ENCODE results near the gene ADCY4. TPM values are rescaled to one million over a fixed set of nuclear protein-coding genes. Genes with fewer than 3 reads are reported as not detected.
A peak's percentile ranks its signal among the peaks of the same experiment; 100 is the strongest.

Gene ADCY4
- total and polyA plus RNA-seq, 2 of the 13 experiments (the other 11 are each of a cell fraction or from before 2014, with no cell fraction given): 0.03 TPM; not detected in 1

DNA sequence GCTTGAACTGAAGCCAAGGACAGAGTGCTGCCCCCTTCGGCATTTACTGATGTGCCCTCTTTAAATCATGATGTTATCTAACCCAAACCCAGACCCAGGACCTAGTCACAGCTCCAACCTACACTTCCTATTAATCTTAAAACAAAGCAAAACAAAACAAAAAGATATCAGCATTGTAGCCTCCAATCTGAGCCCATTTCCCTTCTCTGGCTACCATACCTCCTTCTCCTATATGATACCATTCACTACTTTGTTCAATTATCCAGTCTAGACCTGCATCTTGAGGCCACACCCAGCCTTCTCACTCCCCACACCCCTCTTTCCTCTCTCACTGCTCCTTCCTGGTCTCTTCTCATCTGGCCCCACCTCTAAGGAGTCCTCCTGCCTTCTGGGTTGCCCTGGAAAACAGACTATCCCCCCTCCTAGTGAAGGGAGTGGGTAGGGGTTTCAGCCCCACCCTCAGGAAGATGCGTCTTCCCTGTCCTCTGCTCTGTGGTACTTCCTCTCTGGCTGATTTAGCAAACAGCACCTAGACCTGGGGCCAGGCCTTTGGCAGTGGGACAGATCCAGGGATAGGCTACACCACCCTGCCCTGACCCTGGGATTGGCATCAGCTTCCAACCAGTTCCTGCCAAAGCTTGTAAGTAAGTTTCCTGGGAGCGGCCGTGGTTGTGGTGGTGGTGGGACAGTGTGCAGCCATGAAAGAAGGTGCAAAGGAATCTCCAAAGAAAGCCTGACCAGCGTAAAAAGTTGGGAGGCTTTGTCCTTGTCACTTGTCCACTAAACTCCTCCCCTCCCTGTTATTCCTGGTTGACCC is 20.3 kb downstream of the ADCY4 start (continued):
- TF ChIP-seq, protein P1, sequence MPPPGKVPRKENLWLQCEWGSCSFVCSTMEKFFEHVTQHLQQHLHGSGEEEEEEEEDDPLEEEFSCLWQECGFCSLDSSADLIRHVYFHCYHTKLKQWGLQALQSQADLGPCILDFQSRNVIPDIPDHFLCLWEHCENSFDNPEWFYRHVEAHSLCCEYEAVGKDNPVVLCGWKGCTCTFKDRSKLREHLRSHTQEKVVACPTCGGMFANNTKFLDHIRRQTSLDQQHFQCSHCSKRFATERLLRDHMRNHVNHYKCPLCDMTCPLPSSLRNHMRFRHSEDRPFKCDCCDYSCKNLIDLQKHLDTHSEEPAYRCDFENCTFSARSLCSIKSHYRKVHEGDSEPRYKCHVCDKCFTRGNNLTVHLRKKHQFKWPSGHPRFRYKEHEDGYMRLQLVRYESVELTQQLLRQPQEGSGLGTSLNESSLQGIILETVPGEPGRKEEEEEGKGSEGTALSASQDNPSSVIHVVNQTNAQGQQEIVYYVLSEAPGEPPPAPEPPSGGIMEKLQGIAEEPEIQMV (CRISPR knock-in tag; IDR thresholded peaks at IDR 0.05; ENCODE audit: low read depth): no peak
- no peak for TF ChIP-seq ZNF557 (CRISPR knock-in tag; IDR thresholded peaks at IDR 0.05)
- TF ChIP-seq NFE2L2 (IDR thresholded peaks at IDR 0.05; ENCODE audit: low read length): no peak
- no peak for TF ChIP-seq SNRNP70 (IDR thresholded peaks at IDR 0.05; ENCODE audit: low read depth, low read length)
- no peak for TF ChIP-seq SYNCRIP (IDR thresholded peaks at IDR 0.05; ENCODE audit: insufficient read depth, low read depth, low read length)
- TF ChIP-seq, protein P2, sequence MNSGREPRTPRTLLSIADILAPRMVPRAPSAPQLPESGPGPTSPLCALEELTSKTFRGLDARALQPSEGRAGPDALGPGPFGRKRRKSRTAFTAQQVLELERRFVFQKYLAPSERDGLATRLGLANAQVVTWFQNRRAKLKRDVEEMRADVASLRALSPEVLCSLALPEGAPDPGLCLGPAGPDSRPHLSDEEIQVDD (CRISPR knock-in tag; IDR thresholded peaks at IDR 0.05; ENCODE audit: borderline replicate concordance): 0 out of 2 replicates have a peak, but pooled peaks have one; percentile 43
- TF ChIP-seq KLF16 (CRISPR knock-in tag; IDR thresholded peaks at IDR 0.05): peak in 1 of 2 experiments; percentile 52; a peak in 1 of 4 replicates
- TF ChIP-seq ZBTB20 (CRISPR knock-in tag; IDR thresholded peaks at IDR 0.05; ENCODE audit: borderline replicate concordance, low read depth): peak; percentile 43; the same call in 1 of the 2 replicates
- TF ChIP-seq ZNF781 (CRISPR knock-in tag; IDR thresholded peaks at IDR 0.05; ENCODE audit: borderline replicate concordance, not compliant biosample characterization): peak; percentile 42
- 0 out of 2 replicates have a peak, but pooled peaks have one; percentile 12 for TF ChIP-seq ZNF160 (CRISPR knock-in tag; IDR thresholded peaks at IDR 0.05)
- no peak for TF ChIP-seq TCF7 (IDR thresholded peaks at IDR 0.05; ENCODE audit: low read depth)
- 0 out of 2 replicates have a peak, but pooled peaks have one; percentile 26 for TF ChIP-seq ZNF546 (CRISPR knock-in tag; conservative IDR thresholded peaks at IDR 0.05)
- TF ChIP-seq, protein P3, sequence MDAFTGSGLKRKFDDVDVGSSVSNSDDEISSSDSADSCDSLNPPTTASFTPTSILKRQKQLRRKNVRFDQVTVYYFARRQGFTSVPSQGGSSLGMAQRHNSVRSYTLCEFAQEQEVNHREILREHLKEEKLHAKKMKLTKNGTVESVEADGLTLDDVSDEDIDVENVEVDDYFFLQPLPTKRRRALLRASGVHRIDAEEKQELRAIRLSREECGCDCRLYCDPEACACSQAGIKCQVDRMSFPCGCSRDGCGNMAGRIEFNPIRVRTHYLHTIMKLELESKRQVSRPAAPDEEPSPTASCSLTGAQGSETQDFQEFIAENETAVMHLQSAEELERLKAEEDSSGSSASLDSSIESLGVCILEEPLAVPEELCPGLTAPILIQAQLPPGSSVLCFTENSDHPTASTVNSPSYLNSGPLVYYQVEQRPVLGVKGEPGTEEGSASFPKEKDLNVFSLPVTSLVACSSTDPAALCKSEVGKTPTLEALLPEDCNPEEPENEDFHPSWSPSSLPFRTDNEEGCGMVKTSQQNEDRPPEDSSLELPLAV (CRISPR knock-in tag; conservative IDR thresholded peaks at IDR 0.05; ENCODE audit: low read depth): no peak
- no peak for TF ChIP-seq ZNF350 (CRISPR knock-in tag; IDR thresholded peaks at IDR 0.05; ENCODE audit: borderline replicate concordance, low read depth)
- TF ChIP-seq MYNN (CRISPR knock-in tag; IDR thresholded peaks at IDR 0.05; ENCODE audit: low read depth): no peak
- TF ChIP-seq NCOA5 (CRISPR knock-in tag; IDR thresholded peaks at IDR 0.05): no peak
- no peak for TF ChIP-seq RNF2 (conservative IDR thresholded peaks at IDR 0.05; ENCODE audit: low read depth)
- TF ChIP-seq ATF7 (IDR thresholded peaks at IDR 0.05): no peak
- TF ChIP-seq ATF7 (CRISPR knock-in tag; IDR thresholded peaks at IDR 0.05): no peak
- TF ChIP-seq JUND (CRISPR knock-in tag; IDR thresholded peaks at IDR 0.05): no peak
- no peak for TF ChIP-seq TMF1 (CRISPR knock-in tag; IDR thresholded peaks at IDR 0.05; ENCODE audit: low read depth)
- TF ChIP-seq, protein P4, sequence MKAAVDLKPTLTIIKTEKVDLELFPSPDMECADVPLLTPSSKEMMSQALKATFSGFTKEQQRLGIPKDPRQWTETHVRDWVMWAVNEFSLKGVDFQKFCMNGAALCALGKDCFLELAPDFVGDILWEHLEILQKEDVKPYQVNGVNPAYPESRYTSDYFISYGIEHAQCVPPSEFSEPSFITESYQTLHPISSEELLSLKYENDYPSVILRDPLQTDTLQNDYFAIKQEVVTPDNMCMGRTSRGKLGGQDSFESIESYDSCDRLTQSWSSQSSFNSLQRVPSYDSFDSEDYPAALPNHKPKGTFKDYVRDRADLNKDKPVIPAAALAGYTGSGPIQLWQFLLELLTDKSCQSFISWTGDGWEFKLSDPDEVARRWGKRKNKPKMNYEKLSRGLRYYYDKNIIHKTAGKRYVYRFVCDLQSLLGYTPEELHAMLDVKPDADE (CRISPR knock-in tag; IDR thresholded peaks at IDR 0.05): 0 out of 2 replicates have a peak, but pooled peaks have one; percentile 36
- no peak for TF ChIP-seq ZNF720 (CRISPR knock-in tag; IDR thresholded peaks at IDR 0.05)
- TF ChIP-seq ZNF263 (CRISPR knock-in tag; IDR thresholded peaks at IDR 0.05): no peak
- TF ChIP-seq, protein P5, sequence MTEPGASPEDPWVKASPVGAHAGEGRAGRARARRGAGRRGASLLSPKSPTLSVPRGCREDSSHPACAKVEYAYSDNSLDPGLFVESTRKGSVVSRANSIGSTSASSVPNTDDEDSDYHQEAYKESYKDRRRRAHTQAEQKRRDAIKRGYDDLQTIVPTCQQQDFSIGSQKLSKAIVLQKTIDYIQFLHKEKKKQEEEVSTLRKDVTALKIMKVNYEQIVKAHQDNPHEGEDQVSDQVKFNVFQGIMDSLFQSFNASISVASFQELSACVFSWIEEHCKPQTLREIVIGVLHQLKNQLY (CRISPR knock-in tag; IDR thresholded peaks at IDR 0.05): no peak
- no peak for TF ChIP-seq HNRNPL (IDR thresholded peaks at IDR 0.05; ENCODE audit: low read depth, low read length)

All from HepG2 (cell line).